Mesenchymal stem cell (in vitro differentiated cells and primary cell): ENCODE measurements around the gene LIM2.

Source experiments
- DNase-seq: peaks from one replicate; pipeline ENCODE4 v3.0.0-alpha.2; 2013
- H2AFZ ChIP-seq: one replicate; pipeline ENCODE4 v1.6.1; 2013; ENCODE audit warnings: low read depth, mild to moderate bottlenecking, control low read depth, inconsistent platforms, low read length, moderate library complexity
- H2AK5ac ChIP-seq: 2 replicates; pipeline ENCODE4 v1.6.1; 2013; ENCODE audit warnings: low read length, moderate library complexity, mild to moderate bottlenecking, inconsistent platforms; ENCODE audit not compliant: severe bottlenecking
- H2BK120ac ChIP-seq: one replicate; pipeline ENCODE4 v1.6.1; 2013; ENCODE audit warnings: low read depth, mild to moderate bottlenecking, inconsistent platforms, low read length, moderate library complexity
- H2BK12ac ChIP-seq, 2 experiments: one replicate each; pipeline ENCODE4 v1.6.1; 2013; ENCODE audit warnings: inconsistent platforms in 2 of 2, low read length in 2 of 2, mild to moderate bottlenecking in 2 of 2, moderate library complexity in 2 of 2, control low read depth in 1 of 2
- H2BK15ac ChIP-seq: one replicate; pipeline ENCODE4 v1.6.1; 2013; ENCODE audit warnings: mild to moderate bottlenecking, low read depth, inconsistent platforms; ENCODE audit not compliant: poor library complexity, severe bottlenecking
- H2BK5ac ChIP-seq: 2 replicates; pipeline ENCODE4 v1.6.1; 2013; ENCODE audit warnings: low read depth, mild to moderate bottlenecking, low read length, control low read depth, inconsistent platforms; ENCODE audit not compliant: poor library complexity, severe bottlenecking
- H3K14ac ChIP-seq, 2 experiments: one replicate each; pipeline ENCODE4 v1.6.1; 2013; ENCODE audit warnings: inconsistent platforms in 2 of 2, low read length in 2 of 2, control low read depth in 1 of 2, mild to moderate bottlenecking in 1 of 2, moderate library complexity in 1 of 2
- H3K18ac ChIP-seq, 2 experiments: one replicate each; pipeline ENCODE4 v1.6.1; 2013; ENCODE audit warnings: inconsistent platforms in 2 of 2, low read length in 2 of 2, control low read depth in 1 of 2, low read depth in 1 of 2, mild to moderate bottlenecking in 1 of 2
- H3K23ac ChIP-seq, 2 experiments: one replicate each; pipeline ENCODE4 v1.6.1; 2013; ENCODE audit warnings: inconsistent platforms in 2 of 2, low read length in 2 of 2, mild to moderate bottlenecking in 2 of 2, moderate library complexity in 2 of 2, control low read depth in 1 of 2
- H3K27ac ChIP-seq: 2 replicates; pipeline ENCODE4 v1.5.1; 2013; ENCODE audit warnings: mild to moderate bottlenecking, moderate library complexity, low read length, control low read depth, inconsistent platforms; ENCODE audit not compliant: poor library complexity, severe bottlenecking
- H3K27me3 ChIP-seq, 2 experiments: 2 replicates each; pipeline versions ENCODE4 v1.6.1 to v1.7.0; 2013; ENCODE audit warnings: low read length in 2 of 2, mild to moderate bottlenecking in 2 of 2, moderate library complexity in 2 of 2, control low read depth in 1 of 2, inconsistent platforms in 1 of 2; ENCODE audit not compliant: control insufficient read depth in 1 of 2, insufficient read depth in 1 of 2
- H3K36me3 ChIP-seq, 2 experiments: 2 replicates each; pipeline versions ENCODE4 v1.6.1 to v1.7.0; 2013; ENCODE audit warnings: low read length in 2 of 2, control low read depth in 1 of 2, inconsistent platforms in 1 of 2, low read depth in 1 of 2, mild to moderate bottlenecking in 1 of 2; ENCODE audit not compliant: insufficient read depth in 2 of 2, control insufficient read depth in 1 of 2
- H3K4ac ChIP-seq, 2 experiments: one replicate each; pipeline ENCODE4 v1.6.1; 2013; ENCODE audit warnings: inconsistent platforms in 2 of 2, low read length in 2 of 2, mild to moderate bottlenecking in 2 of 2, moderate library complexity in 2 of 2, control low read depth in 1 of 2, low read depth in 1 of 2
- H3K4me1 ChIP-seq: 2 replicates; pipeline ENCODE4 v1.6.1; 2013; ENCODE audit warnings: low read depth, low read length, control low read depth; ENCODE audit not compliant: control insufficient read depth, insufficient read depth
- H3K4me2 ChIP-seq: 2 replicates; pipeline ENCODE4 v1.6.1; 2013; ENCODE audit warnings: low read length, mild to moderate bottlenecking, inconsistent platforms; ENCODE audit not compliant: poor library complexity, severe bottlenecking
- H3K4me3 ChIP-seq, 2 experiments: 2 replicates each; pipeline versions ENCODE4 v1.5.1 to v1.7.0; 2013; ENCODE audit warnings: low read length in 2 of 2, mild to moderate bottlenecking in 2 of 2, control low read depth in 1 of 2, low read depth in 1 of 2; ENCODE audit not compliant: insufficient read depth in 1 of 2
- H3K79me1 ChIP-seq: replicated peaks from 2 replicates; pipeline ENCODE4 v1.6.1; 2013; ENCODE audit warnings: mild to moderate bottlenecking, control low read depth, low read length, inconsistent platforms; ENCODE audit not compliant: poor library complexity, severe bottlenecking
- H3K9ac ChIP-seq: 2 replicates; pipeline ENCODE4 v1.7.0; 2013; ENCODE audit warnings: mild to moderate bottlenecking, low read length, moderate library complexity
- H3K9me3 ChIP-seq: 2 replicates; pipeline ENCODE4 v1.7.0; 2013; ENCODE audit warnings: mild to moderate bottlenecking, low read length; ENCODE audit not compliant: control insufficient read depth
- H4K8ac ChIP-seq: one replicate; pipeline ENCODE4 v1.6.1; 2013; ENCODE audit warnings: inconsistent platforms, mild to moderate bottlenecking, low read length, moderate library complexity
- H4K91ac ChIP-seq: one replicate; pipeline ENCODE4 v1.6.1; 2013; ENCODE audit warnings: mild to moderate bottlenecking, low read length, inconsistent platforms
- WGBS: methylation state at CpG from one replicate; pipeline ENCODE4 v1.1.7; 2013; ENCODE audit warnings: mixed read lengths; 5-methylcytosine and 5-hydroxymethylcytosine counted together

Gene LIM2

GRCh38 chr19:51372021-51372648 lies 15.6 kb downstream of the LIM2 start:
- H3K36me3 ChIP-seq = no peaks in the 10 kb centered on the region
- no peak overlapping the region for H3K4me3 ChIP-seq
- H3K9ac ChIP-seq = no peak overlapping the region
- H2AK5ac ChIP-seq = no peak overlapping the region
- no peak overlapping the region for H3K4me2 ChIP-seq
- no peak overlapping the region for H3K23ac ChIP-seq
- no peak overlapping the region for H3K27ac ChIP-seq
- H3K79me1 ChIP-seq = peaks cover 6% of the 10 kb centered on the region
- DNase-seq = no peak
- H2BK15ac ChIP-seq = no peak overlapping the region
- H3K14ac ChIP-seq = no peak overlapping the region
- H2AFZ ChIP-seq = no peak overlapping the region
- no peaks in the 10 kb centered on the region for H3K9me3 ChIP-seq
- peaks cover 8% of the 10 kb centered on the region for H3K4me1 ChIP-seq
- H3K18ac ChIP-seq = no peak overlapping the region
- H3K27me3 ChIP-seq = peaks cover 4 to 20% of the 10 kb centered on the region in 2 experiments
- H3K4ac ChIP-seq = no peak overlapping the region
- 90% methylated on average over 18 of the region's 18 CpGs for WGBS
- no peak overlapping the region for H4K8ac ChIP-seq
- H2BK120ac ChIP-seq = no peak overlapping the region
- no peak overlapping the region for H4K91ac ChIP-seq
- no peak overlapping the region for H2BK5ac ChIP-seq
- H2BK12ac ChIP-seq = no peak overlapping the region

DNA sequence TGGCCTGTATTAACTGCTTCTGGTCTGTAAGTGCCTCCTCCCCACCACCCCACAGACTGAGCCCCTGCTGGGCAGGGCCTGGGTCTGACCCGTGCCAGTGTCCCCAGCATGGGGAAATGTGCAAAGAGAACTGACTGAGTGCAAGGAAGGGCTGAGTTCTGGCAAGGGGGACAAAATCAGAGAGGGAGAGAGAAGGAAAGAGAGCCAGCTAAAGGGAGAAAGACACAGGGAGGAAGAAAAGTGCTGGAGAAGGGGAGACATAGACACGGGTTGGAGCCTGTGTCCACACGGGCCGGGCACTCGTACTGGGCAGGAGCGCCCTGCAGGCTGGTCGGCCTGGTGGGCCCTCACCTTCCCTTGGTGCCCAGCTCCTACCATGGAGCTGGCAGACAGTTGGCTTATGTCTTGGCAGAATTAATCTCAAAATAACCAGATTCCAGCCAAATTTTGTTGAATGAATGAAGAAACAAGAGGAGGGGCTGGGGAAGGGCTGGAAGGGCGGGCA lies 16.5 kb downstream of the LIM2 start:
- 83% methylated on average over 8 of the region's 8 CpGs for WGBS
- H3K4ac ChIP-seq = no peak overlapping the region
- no peak overlapping the region for H2BK12ac ChIP-seq
- no peaks in the 10 kb centered on the region for H3K9me3 ChIP-seq
- H2AK5ac ChIP-seq = no peak overlapping the region
- no peak overlapping the region for H3K18ac ChIP-seq
- no peak overlapping the region for H3K4me2 ChIP-seq
- H4K8ac ChIP-seq = no peak overlapping the region
- no peak overlapping the region for H2BK120ac ChIP-seq
- no peak overlapping the region for H3K14ac ChIP-seq
- no peak overlapping the region for H3K27ac ChIP-seq
- no peak for DNase-seq
- no peaks in the 10 kb centered on the region for H3K36me3 ChIP-seq
- peaks cover 10% of the 10 kb centered on the region for H3K4me1 ChIP-seq
- H4K91ac ChIP-seq = no peak overlapping the region
- no peak overlapping the region for H3K9ac ChIP-seq
- H2BK5ac ChIP-seq = no peak overlapping the region
- H3K79me1 ChIP-seq = peaks cover 7% of the 10 kb centered on the region
- peaks cover 4 to 20% of the 10 kb centered on the region in 2 experiments for H3K27me3 ChIP-seq
- H3K23ac ChIP-seq = no peak overlapping the region
- H2BK15ac ChIP-seq = no peak overlapping the region
- no peak overlapping the region for H3K4me3 ChIP-seq
- H2AFZ ChIP-seq = no peak overlapping the region

DNA sequence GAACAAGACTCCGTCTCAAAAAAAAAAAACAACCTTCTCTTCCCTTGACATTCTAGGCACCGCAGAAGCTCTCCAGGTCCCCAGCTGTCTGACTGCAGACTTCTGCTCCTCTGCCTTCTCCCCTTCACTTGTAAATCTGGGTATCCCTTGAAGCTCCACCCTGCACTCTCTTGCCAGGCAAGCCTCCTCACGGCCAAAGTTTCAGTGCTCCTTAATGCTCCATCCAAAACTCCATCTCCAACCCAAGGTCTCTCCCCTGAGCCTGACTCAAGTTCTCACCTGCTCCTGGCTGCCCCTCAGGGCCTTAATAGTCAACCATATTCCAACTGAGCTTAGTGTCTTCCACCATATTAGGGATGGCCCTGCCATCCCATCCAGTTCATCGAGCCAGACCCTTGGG lies 17.5 kb downstream of the LIM2 start:
- Histone ChIP-seq H3K36me3 (no peaks in the 10 kb centered on the region), H3K27ac (no peak overlapping the region), H3K9me3 (no peaks in the 10 kb centered on the region), H3K18ac (no peak overlapping the region), H2BK5ac (no peak overlapping the region), H3K4ac (no peak overlapping the region), H3K23ac (no peak overlapping the region), H3K9ac (no peak overlapping the region), H4K91ac (no peak overlapping the region), H3K4me2 (no peak overlapping the region), H4K8ac (no peak overlapping the region), H2BK15ac (no peak overlapping the region), H3K27me3 (peaks cover 4 to 20% of the 10 kb centered on the region in 2 experiments), H3K14ac (no peak overlapping the region), H2BK12ac (no peak overlapping the region), H3K4me3 (no peak overlapping the region), H2AFZ (no peak overlapping the region), H3K79me1 (peaks cover 11% of the 10 kb centered on the region), H2BK120ac (no peak overlapping the region), H2AK5ac (no peak overlapping the region), H3K4me1 (peaks cover 13% of the 10 kb centered on the region)
- 78% methylated on average over 4 of the region's 4 CpGs for WGBS
- DNase-seq = no peak

DNA sequence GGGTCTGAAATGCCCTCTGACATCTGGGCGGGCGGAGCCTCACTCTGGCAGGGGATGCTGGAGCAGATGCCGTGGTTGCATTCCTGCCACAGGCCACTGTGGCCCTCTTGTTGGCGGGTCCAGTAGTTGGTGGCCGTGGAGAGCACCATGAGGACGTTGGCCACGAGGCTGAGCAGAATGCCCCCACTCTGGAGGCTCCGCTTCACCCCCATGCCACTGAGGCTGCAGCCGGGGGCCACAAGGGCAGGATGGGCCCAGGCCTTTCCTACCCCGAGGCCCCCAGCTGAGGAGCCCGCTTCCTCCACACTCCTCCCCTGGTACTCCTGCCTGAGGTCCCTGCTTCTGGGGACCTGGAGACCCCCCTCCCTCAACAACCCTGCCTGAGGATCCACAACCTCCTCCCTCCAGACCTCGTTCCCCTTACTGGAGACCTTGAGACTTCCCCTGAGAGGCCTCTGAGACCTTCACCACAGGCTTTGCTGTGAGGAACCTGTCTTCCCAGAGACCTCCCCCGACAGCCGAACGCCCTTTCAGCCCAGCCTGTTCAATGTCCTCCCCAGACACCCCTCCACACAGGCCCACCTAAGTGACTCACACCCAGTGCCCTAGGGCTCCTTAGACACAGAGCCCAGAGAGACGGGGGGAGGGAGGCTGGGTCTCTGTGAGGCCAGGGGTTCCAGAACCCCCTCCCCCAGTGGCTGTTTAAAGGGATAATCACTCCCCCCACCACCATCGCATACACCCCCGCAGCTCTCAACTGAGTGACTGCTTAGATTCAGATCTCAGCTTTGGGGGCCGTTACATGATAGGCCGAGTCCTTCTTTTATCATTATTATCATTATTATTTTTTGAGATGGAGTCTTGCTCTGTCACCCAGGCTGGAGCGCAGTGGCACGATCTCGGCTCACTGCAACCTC lies 19.1 kb downstream of the LIM2 start, which contains the start of gene CLDND2:
TSS of gene CLDND2 (minus strand) at position 638 of the 917 bp plus-strand sequence. CDS start at position 212, 426 bp downstream.
- H3K79me1 ChIP-seq = peaks cover 19% of the 10 kb centered on the region
- peak within 1 kb of the TSS; percentile 59 to 88 for H2BK12ac ChIP-seq
- H3K9ac ChIP-seq = peak within 1 kb of the TSS; percentile 94
- peak within 1 kb of the TSS; percentile 95 for H4K91ac ChIP-seq
- H2AFZ ChIP-seq = peak within 1 kb of the TSS; percentile 97
- H3K36me3 ChIP-seq = no peaks in the 10 kb centered on the region
- H2BK5ac ChIP-seq = peak within 1 kb of the TSS; percentile 45
- H3K14ac ChIP-seq = peak within 1 kb of the TSS in 1 of 2 experiments; percentile 99
- DNase-seq = no peak
- peak within 1 kb of the TSS; percentile 71 for H2AK5ac ChIP-seq
- H3K4ac ChIP-seq = peak within 1 kb of the TSS; percentile 84 to 96
- peak within 1 kb of the TSS; percentile 85 to 90 for H3K4me3 ChIP-seq
- H3K4me2 ChIP-seq = peak within 1 kb of the TSS; percentile 84
- peak within 1 kb of the TSS in 1 of 2 experiments; percentile 94 for H3K23ac ChIP-seq
- H3K27me3 ChIP-seq = peaks cover 4 to 20% of the 10 kb centered on the region in 2 experiments
- peak within 1 kb of the TSS; percentile 87 for H2BK15ac ChIP-seq
- WGBS = 62% methylated on average over 19 of the region's 23 CpGs
- H3K9me3 ChIP-seq = no peaks in the 10 kb centered on the region
- peak within 1 kb of the TSS; percentile 74 to 100 for H3K18ac ChIP-seq
- H3K27ac ChIP-seq = peak within 1 kb of the TSS; percentile 23
- H3K4me1 ChIP-seq = peaks cover 23% of the 10 kb centered on the region
- H2BK120ac ChIP-seq = peak within 1 kb of the TSS; percentile 78
- peak within 1 kb of the TSS; percentile 93 for H4K8ac ChIP-seq
